Astrocyte of the spinal cord (primary cell): ENCODE data around the gene RICTOR.

Experiments used
- DNase-seq: peaks from one replicate; pipeline ENCODE4 v3.0.0; 2011; ENCODE audit warnings: low read depth, low spot score
- H3K4me3 ChIP-seq: 2 replicates; pipeline ENCODE4 v1.5.1; 2011; ENCODE audit warnings: low read depth, mild to moderate bottlenecking, low read length, moderate library complexity
- CTCF ChIP-seq: IDR thresholded peaks from 2 replicates; pipeline ENCODE4 v1.5.1; 2012; ENCODE audit warnings: low read depth, mild to moderate bottlenecking, low read length, inconsistent platforms
- in situ Hi-C: cut with HindIII; loops from 2 replicates; pipeline ENCODE4 v1.10.0; 2017; ENCODE audit warnings: low sequenced_read_pairs

Gene RICTOR

GRCh38 chr5:39109606-39110005 lies 35.4 kb upstream of the RICTOR start:
- no peak for TF ChIP-seq CTCF
- H3K4me3 ChIP-seq, result no peak overlapping the region
- in situ Hi-C loops, result no loop called here

GRCh38 chr5:39108987-39109386 lies 34.8 kb upstream of the RICTOR start:
- no peak for DNase-seq
- no peak for TF ChIP-seq CTCF
- H3K4me3 ChIP-seq, result no peak overlapping the region
- in situ Hi-C loops, result no loop called here

More at GRCh38 chr5:39109606-39110005, 35.4 kb upstream of the RICTOR start:
- no peak for DNase-seq

- in situ Hi-C loops, result no loop called here
- no peak for DNase-seq
- no peak overlapping the region for H3K4me3 ChIP-seq
- no peak for TF ChIP-seq CTCF
These were observed 33.2 kb upstream of the RICTOR start for GRCh38 chr5:39107350-39107749.

DNA sequence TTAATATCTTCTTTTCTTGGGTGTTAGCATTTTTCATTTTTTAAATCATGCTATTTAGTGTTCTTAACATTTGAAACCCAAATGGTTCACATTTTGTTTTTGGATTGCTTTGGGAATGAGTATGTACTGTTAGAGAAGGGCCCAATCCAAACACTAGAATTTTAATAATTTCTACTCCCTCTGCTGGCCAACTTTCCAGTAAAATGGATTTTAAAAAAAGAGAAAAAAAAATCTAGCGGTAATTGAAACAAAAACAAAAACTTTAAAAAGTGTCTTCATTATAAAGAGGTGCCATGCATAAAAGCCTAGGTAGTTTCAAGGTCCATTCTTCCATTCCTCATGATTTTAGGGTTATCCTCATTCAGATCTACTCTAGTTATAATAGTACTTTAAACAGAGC lies 32.1 kb upstream of the RICTOR start:
- DNase-seq, result peak; percentile 36
- peak; percentile 38 for TF ChIP-seq CTCF
- in situ Hi-C loops, result no loop called here
- H3K4me3 ChIP-seq, result no peak overlapping the region

DNA sequence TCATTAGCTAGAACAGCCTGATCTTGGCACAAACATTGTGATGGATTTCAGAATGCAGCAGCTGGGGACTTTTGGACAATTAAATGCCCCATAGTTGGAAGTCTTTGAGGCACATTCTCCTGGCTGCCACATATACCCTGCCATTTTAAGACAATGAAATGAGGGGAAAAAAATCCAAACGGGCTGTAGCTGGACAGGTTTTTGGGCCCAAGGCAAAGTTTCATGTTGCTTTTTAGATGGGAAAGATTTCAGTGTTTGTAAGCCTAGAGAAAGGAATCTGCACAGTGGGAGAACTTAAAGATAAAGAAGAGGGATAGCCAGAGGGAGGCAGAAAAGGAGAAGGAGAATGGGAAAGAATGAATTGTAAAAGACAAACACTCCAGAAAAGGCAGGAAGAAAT lies 30.0 kb upstream of the RICTOR start:
- no peak for TF ChIP-seq CTCF
- DNase-seq, result no peak
- H3K4me3 ChIP-seq, result no peak overlapping the region
- in situ Hi-C loops, result no loop called here

DNA sequence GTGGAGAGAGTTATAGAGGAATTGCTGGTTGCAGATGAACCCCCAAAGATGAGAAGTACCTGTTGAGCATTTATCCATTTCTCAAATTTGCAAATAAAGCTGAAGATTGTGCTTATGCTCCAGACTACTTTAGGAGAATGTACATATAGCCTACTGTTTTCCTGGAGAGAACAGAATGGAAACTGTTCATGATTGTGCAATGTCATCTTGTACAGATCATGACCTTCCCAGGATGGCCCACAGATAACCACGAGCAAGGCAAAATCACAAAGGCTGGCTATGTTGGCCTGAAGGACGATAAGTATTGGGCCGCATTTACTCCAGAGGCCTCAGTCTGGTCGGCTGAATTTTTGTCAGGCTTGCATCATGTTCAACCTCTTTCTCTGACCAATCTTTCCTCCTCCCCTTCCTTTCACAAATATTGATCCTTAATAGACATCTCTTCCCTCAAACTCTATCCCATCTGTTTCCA lies 28.5 kb upstream of the RICTOR start:
- TF ChIP-seq CTCF, result no peak
- in situ Hi-C loops, result no loop called here
- no peak for DNase-seq
- H3K4me3 ChIP-seq, result no peak overlapping the region

- no peak for TF ChIP-seq CTCF
- peak; percentile 92 for DNase-seq
- in situ Hi-C loops, result no loop called here
- no peak overlapping the region for H3K4me3 ChIP-seq
These were observed 26.7 kb upstream of the RICTOR start for GRCh38 chr5:39100851-39101396.
